ENCODE data around the gene PXMP2.

DNA sequence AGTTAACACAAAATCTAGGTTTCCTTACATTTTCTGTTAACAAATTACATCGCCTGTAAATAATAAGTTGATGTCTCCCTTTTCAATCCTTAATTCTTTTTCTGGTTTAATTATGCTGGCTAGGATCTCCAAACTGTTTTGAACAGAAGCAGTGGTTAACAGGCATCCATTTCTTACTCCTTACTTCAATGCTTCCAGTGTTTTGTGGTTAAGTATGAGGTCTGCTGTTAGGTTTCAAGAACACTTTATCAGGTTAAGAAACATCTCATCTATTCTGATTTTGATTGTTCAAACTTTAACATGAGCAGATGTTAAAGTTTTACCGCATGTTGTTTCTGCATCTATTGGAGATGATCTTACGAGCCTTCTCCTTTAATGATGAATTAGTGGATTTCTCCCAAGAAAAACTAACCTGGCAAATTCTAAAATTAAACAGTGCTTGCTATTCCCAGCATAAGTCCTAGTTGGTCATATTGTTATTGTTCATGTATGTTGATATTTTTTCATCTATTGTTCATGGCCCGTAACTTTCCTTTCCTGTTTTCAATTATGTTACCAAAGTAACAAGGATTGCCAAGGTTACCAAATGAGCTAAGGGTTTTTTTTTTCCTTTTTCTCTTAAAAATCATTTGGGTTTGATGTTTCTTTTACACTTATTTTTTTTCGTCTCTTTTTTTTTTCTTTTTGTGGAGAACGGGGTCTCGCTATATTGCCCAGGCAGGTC is 33.7 kb upstream of the PXMP2 start:
- TF ChIP-seq, protein P1, sequence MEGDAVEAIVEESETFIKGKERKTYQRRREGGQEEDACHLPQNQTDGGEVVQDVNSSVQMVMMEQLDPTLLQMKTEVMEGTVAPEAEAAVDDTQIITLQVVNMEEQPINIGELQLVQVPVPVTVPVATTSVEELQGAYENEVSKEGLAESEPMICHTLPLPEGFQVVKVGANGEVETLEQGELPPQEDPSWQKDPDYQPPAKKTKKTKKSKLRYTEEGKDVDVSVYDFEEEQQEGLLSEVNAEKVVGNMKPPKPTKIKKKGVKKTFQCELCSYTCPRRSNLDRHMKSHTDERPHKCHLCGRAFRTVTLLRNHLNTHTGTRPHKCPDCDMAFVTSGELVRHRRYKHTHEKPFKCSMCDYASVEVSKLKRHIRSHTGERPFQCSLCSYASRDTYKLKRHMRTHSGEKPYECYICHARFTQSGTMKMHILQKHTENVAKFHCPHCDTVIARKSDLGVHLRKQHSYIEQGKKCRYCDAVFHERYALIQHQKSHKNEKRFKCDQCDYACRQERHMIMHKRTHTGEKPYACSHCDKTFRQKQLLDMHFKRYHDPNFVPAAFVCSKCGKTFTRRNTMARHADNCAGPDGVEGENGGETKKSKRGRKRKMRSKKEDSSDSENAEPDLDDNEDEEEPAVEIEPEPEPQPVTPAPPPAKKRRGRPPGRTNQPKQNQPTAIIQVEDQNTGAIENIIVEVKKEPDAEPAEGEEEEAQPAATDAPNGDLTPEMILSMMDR (IDR thresholded peaks at IDR 0.05; ENCODE audit: insufficient read depth, low read length), result no peak
- no peak for TF ChIP-seq POLR2AphosphoS5 (IDR thresholded peaks at IDR 0.05; ENCODE audit: low read depth)
- TF ChIP-seq SPI1 (IDR thresholded peaks at IDR 0.05; ENCODE audit: borderline replicate concordance, low read depth), result no peak
- TF ChIP-seq GABPA (IDR thresholded peaks at IDR 0.05; ENCODE audit: low read depth), result no peak

Data from HL-60 (cell line).